GM15510 (cell line): ENCODE measurements around the gene TOMM34.

Experiments
- POLR2A ChIP-seq: IDR thresholded peaks from 3 replicates; pipeline ENCODE4 v1.6.1; 2011; ENCODE audit warnings: borderline replicate concordance; ENCODE audit not compliant: insufficient read length; ENCODE audit errors: extremely low read depth

TOMM34 gene

GRCh38 chr20:44969300-44969894 is 9.2 kb upstream of the TOMM34 start:
- no peak for TF ChIP-seq POLR2A

DNA sequence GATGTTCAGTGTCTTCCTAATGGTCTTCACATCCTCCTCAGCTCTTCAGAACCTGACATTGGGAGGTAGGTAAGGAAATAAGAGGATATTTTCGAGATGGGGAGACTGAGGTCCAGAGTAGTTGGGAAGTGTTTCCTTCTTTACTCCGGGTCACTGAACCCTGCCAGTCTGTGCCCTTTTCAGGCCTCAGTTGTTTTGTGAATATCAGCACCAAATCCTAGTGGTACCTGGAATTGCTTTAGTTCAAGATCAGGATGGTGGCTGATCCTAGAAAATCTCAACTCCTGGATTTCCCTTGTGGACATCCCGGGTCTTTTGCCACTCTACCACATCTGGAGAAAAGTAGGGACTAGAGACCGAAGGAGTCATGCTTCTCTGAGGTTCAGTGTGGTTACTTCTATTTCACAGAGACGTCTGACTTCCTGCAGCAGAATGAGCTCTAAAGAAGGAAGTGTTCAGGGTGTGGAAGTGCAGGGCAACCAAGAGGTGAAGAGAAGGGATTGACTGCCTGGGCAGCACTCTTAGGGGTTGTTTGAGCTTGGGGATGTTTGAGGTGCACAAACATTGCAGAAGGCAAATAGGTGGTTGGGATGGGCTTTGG is 7.1 kb upstream of the TOMM34 start:
- TF ChIP-seq POLR2A, result peak; percentile 38

DNA sequence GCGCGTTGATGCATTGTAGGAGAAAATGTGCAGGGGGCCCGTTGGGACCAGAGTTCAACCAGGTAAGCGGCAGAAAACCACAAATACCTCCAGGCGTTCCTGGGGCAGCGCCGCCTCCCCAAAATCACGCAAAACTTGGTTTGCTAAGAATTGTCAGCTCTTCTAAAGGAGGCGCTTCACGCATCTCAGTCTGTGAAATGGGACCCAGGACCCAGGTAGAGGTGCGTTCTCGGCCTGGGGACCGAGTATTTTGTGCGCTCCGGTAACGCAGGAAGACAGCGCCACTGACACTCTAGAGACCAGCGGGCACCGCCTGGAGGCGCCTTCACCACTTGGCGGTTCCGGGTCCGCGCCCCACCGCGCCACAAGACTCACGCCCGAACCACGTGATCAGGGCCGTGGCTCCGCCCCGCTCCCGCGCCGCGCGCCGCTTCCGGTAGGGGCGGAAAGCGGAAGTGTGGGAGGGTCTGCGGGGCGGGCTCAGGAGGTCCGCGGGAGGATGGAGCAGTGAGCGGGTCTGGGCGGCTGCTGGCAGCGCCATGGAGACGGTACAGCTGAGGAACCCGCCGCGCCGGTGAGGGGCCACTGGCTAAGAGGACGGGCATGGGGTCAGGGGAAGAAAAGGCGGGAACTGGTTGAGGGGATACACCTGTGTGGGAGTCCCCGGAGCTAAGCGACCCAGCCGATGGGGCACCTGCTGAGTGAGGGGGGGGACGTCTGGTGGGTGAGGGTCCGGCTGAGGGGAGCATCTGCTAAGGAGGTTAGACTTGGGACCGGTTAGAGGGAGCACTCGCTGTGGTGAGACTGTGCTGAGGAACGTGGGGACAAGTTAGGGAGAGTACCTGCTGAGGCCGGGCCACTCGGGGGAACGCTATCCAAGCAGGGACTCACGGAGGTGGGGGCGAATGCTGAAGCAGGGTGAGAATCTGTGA is 6.1 kb upstream of the TOMM34 start, which contains the start of gene STK4:
STK4 (plus strand) TSS at position 483 of the 932 bp plus-strand sequence; CDS start at position 540, 57 bp downstream.
- peak; percentile 84 for TF ChIP-seq POLR2A

GRCh38 chr20:44965651-44966029 is 5.4 kb upstream of the TOMM34 start:
- TF ChIP-seq POLR2A, result no peak

GRCh38 chr20:44963325-44964215 is 3.4 kb upstream of the TOMM34 start:
- TF ChIP-seq POLR2A, result no peak

GRCh38 chr20:44962483-44962882 is 2.3 kb upstream of the TOMM34 start:
- no peak for TF ChIP-seq POLR2A

DNA sequence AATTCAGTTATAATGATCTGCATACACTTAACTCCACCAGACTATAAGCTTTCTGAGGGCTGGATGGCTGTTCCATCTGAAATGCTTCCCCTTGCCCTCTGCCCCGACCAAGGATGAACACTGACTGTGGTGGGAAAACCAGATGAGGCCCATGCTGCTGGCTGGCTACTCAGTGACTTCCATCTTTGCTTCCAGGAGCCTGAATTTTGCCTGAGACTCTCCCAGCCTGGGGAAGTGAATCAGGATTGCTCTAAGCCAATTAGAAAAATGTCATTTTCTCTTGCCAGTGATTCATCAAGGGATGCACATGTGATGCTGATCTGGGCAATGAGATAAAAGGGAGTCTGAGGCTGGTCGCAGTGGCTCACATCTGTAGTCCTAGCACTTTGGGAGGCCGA is 1.7 kb upstream of the TOMM34 start:
- no peak for TF ChIP-seq POLR2A

- TF ChIP-seq POLR2A, result no peak
Observed at GRCh38 chr20:44961011-44961869, 1.0 kb upstream of the TOMM34 start.

DNA sequence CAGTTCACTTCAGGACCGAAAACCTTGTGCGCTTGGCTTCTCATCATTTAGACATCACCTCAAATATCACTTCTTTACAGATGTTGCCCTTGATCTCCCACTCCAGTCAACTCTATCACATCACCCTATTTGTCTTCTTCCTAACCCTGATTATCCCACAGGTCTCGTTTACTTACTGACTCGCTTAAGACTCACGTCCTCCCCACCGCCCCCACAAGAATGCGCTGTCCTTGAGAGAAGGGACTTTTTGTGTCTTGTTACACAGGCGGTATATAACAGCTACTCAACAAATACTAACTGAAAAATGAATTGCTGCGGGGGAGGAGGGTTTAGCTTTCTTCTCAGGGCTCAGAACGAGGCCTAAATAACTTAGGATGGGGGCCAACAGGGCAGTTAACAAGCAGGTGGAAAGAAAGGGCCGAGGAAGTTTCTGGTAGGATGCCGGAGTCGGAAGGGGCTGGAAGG is 527 bp downstream of the TOMM34 start:
- no peak for TF ChIP-seq POLR2A

DNA sequence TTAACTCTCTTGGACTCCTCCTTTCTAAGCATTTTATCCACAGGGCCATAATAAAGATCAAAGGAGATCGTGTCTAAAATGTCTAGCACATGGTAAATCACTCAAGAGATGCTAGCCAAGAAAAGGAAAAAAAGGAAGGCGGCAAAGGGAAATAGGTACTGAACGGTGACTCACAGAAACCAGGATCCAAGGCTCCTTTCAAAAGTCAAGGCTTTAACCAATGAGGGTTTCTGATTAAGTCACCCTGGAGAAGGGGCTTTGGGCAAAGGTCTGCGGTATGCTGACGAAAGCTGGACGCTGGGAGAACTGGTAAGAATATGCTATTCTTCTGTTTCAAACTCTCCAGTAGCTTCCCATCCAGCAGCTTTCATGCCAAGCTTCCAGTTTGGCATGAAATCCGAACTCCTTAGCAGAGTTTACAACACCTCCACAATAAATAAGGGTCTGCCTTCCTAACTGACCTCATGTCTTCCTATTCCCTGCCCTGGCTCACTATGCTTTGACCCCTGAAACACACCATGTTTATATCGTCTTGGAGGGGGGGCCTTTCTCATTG is 1.0 kb downstream of the TOMM34 start:
- TF ChIP-seq POLR2A, result no peak

- TF ChIP-seq POLR2A, result no peak
Observed at GRCh38 chr20:44958276-44958675, 1.9 kb downstream of the TOMM34 start.

DNA sequence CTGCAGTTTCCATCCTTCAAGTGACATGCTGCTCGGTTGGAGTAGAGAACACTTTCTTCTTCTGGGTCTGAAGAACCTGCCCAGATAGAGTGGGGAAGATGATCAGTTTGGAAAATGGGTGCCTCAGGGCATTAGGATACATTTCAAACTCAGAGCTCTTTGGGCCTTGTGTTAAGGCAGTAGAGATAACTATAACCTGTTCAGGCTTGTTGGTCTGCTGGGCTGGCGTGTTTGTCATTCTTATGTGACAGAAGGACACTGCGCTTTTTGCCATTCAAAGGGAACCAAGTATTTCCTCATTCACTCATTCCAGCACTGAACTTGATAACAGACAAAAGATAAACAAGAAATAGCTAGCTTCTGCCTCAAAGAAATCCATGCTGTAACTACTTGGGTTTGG is 3.8 kb downstream of the TOMM34 start:
- no peak for TF ChIP-seq POLR2A

DNA sequence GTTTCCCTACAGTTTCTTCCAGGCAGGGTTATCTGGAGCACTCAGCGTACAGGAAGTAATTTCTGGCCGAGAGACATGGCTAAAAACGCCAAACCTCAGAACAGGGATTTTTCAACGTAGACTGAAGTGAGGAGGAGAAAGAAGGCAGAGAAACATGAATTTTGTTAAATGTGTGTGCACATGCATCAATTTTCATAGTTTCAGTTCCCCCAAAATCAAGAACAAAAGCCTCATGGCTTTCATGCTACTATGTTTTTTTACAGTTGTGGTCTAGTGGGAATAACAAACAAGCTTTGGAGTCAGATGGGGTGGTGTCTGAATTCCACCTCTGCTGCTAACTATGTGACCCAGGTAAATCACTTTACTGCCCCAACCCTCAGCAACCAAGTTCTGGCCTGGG is 4.9 kb downstream of the TOMM34 start:
- no peak for TF ChIP-seq POLR2A
